H1 (cell line): ENCODE data around the gene R3HDML. TPM values are rescaled to one million over a fixed set of nuclear protein-coding genes. Genes with fewer than 3 reads are reported as not detected.
"Not testable (repeated sequence)": the region's sequence is repeated elsewhere in the genome, so short reads cannot be mapped to it uniquely, and the experiment has no call there.

Experiments
- CTCF ChIA-PET: fragments of 300-600 bp; sonication (Branson Sonifier 250); formaldehyde crosslinking; loops from one replicate; lab custom pipeline; 2021; ENCODE audit not compliant: partially characterized antibody; lab: Charles Lee
- POLR2A ChIA-PET: fragments of 300-600 bp; sonication (Branson Sonifier 250); formaldehyde crosslinking; loops from one replicate; lab custom pipeline; 2021; ENCODE audit warnings: inconsistent platforms; ENCODE audit not compliant: partially characterized antibody; lab: Charles Lee
- DNase-seq, 2 experiments: peaks; one replicate each; pipeline versions ENCODE4 v3.0.0 to v3.0.0-alpha.2; 2010 to 2022; ENCODE audit warnings: low spot score in 2 of 2, low read depth in 1 of 2, mixed read lengths in 1 of 2
- FAIRE-seq: peaks from 2 replicates; lab custom pipeline; 2011; peaks lifted over from hg19 to GRCh38; lab: Jason Lieb, UNC
- H2AFZ ChIP-seq: 2 replicates; pipeline ENCODE4 v1.8.1; 2012; ENCODE audit warnings: low read length, inconsistent platforms
- H2AK5ac ChIP-seq: 2 replicates; pipeline ENCODE4 v1.6.1; 2013; ENCODE audit warnings: low read depth, low read length
- H2BK120ac ChIP-seq: replicated peaks from 2 replicates; pipeline ENCODE3; 2013; ENCODE audit warnings: low read depth, low read length, inconsistent platforms
- H2BK12ac ChIP-seq: 2 replicates; pipeline ENCODE4 v1.6.1; 2013; ENCODE audit warnings: low read depth, low read length
- H2BK15ac ChIP-seq: 2 replicates; pipeline ENCODE4 v1.6.1; 2013; ENCODE audit warnings: low read length
- H2BK20ac ChIP-seq: 2 replicates; pipeline ENCODE4 v1.6.1; 2013; ENCODE audit warnings: low read length
- H2BK5ac ChIP-seq: 2 replicates; pipeline ENCODE4 v1.6.1; 2013; ENCODE audit warnings: low read depth, low read length
- H3K14ac ChIP-seq: 2 replicates; pipeline ENCODE4 v1.6.1; 2013; ENCODE audit warnings: inconsistent platforms; ENCODE audit not compliant: insufficient read length
- H3K18ac ChIP-seq: 2 replicates; pipeline ENCODE4 v1.6.1; 2013; ENCODE audit warnings: low read length; ENCODE audit errors: extremely low read depth
- H3K23ac ChIP-seq: 2 replicates; pipeline ENCODE4 v1.6.1; 2013; ENCODE audit warnings: inconsistent platforms; ENCODE audit not compliant: insufficient read length
- H3K23me2 ChIP-seq: 2 replicates; pipeline ENCODE4 v1.6.1; 2013; ENCODE audit warnings: low read depth, low read length
- H3K27ac ChIP-seq: 2 replicates; pipeline ENCODE4 v1.6.1; 2011; ENCODE audit warnings: low read depth, low read length, inconsistent platforms
- H3K27me3 ChIP-seq, 4 experiments: replicated peaks in 1 of 4; 1 replicate in 1 of 4; 2 replicates in 3 of 4; pipeline versions ENCODE4 v1.6.1 to v1.8.1; 2011 to 2013; ENCODE audit warnings: low read length in 3 of 4, mild to moderate bottlenecking in 3 of 4, inconsistent platforms in 2 of 4, mixed read lengths in 2 of 4, moderate library complexity in 1 of 4; ENCODE audit not compliant: control insufficient read depth in 3 of 4, insufficient read depth in 3 of 4; ENCODE audit errors: extremely low read depth in 1 of 4
- H3K36me3 ChIP-seq, 4 experiments: 2 replicates each; pipeline versions ENCODE4 v1.6.1 to v1.8.1; 2011 to 2013; ENCODE audit warnings: mild to moderate bottlenecking in 4 of 4, low read length in 3 of 4, moderate library complexity in 2 of 4, control low read depth in 1 of 4, inconsistent platforms in 1 of 4; ENCODE audit not compliant: insufficient read depth in 4 of 4, control insufficient read depth in 2 of 4
- H3K4ac ChIP-seq: replicated peaks from 2 replicates; pipeline ENCODE3; 2013; ENCODE audit warnings: low read length, low read depth, mixed read lengths, inconsistent platforms; ENCODE audit not compliant: insufficient read length
- H3K4me1 ChIP-seq, 4 experiments: replicated peaks in 1 of 4; 1 replicate in 1 of 4; 2 replicates in 3 of 4; pipeline versions ENCODE4 v1.6.1 to v1.8.1; 2011 to 2013; ENCODE audit warnings: low read length in 3 of 4, inconsistent platforms in 2 of 4, mixed read lengths in 1 of 4; ENCODE audit not compliant: insufficient read depth in 4 of 4, control insufficient read depth in 3 of 4
- H3K4me2 ChIP-seq, 2 experiments: 2 replicates each; pipeline versions ENCODE4 v1.6.1 to v1.8.1; 2011 to 2013; ENCODE audit warnings: low read depth in 2 of 2, low read length in 2 of 2, control low read depth in 1 of 2, inconsistent platforms in 1 of 2, mild to moderate bottlenecking in 1 of 2; ENCODE audit not compliant: insufficient read depth in 1 of 2
- H3K4me3 ChIP-seq, 4 experiments: fragments of 200-600, 300-600 bp in 1 of 4; sonication (generic), shearing (Covaris generic), sonication (Bioruptor Twin) in 1 of 4; 2 replicates each; pipeline versions ENCODE4 v1.5.1 to v1.8.1; 2011 to 2016; ENCODE audit warnings: low read length in 4 of 4, low read depth in 3 of 4, control low read depth in 2 of 4, inconsistent platforms in 2 of 4, mild to moderate bottlenecking in 2 of 4, mixed read lengths in 1 of 4, moderate library complexity in 1 of 4; ENCODE audit not compliant: insufficient read depth in 2 of 4; ENCODE audit errors: extremely low read depth in 1 of 4
- H3K56ac ChIP-seq: replicated peaks from 2 replicates; pipeline ENCODE3; 2013; ENCODE audit warnings: low read depth, mild to moderate bottlenecking, mixed read lengths, low read length, inconsistent platforms; ENCODE audit not compliant: insufficient read length
- H3K79me1 ChIP-seq: 2 replicates; pipeline ENCODE4 v1.6.1; 2013; ENCODE audit warnings: low read depth, low read length, control low read depth
- H3K79me2 ChIP-seq, 2 experiments: 2 replicates each; pipeline versions ENCODE4 v1.6.1 to v1.8.1; 2012 to 2013; ENCODE audit warnings: low read length in 2 of 2, mild to moderate bottlenecking in 2 of 2, inconsistent platforms in 1 of 2; ENCODE audit not compliant: insufficient read depth in 2 of 2, control insufficient read depth in 1 of 2
- H3K9ac ChIP-seq, 4 experiments: replicated peaks in 1 of 4; 1 replicate in 1 of 4; 2 replicates in 3 of 4; pipeline versions ENCODE4 v1.6.1 to v1.8.1; 2011 to 2013; ENCODE audit warnings: low read depth in 3 of 4, low read length in 3 of 4, control low read depth in 2 of 4, mild to moderate bottlenecking in 2 of 4, moderate library complexity in 2 of 4, inconsistent platforms in 1 of 4; ENCODE audit errors: extremely low read depth in 1 of 4
- H3K9me3 ChIP-seq, 2 experiments: 2 replicates each; pipeline versions ENCODE4 v1.6.1 to v1.8.1; 2012 to 2013; ENCODE audit warnings: mild to moderate bottlenecking in 2 of 2, moderate library complexity in 2 of 2, control low read depth in 1 of 2, inconsistent platforms in 1 of 2, low read depth in 1 of 2, low read length in 1 of 2, mixed read lengths in 1 of 2; ENCODE audit not compliant: insufficient read depth in 2 of 2
- H4K20me1 ChIP-seq, 2 experiments: replicated peaks in 1 of 2; 2 replicates each; pipeline versions ENCODE3 to v1.8.1; 2011 to 2013; ENCODE audit warnings: inconsistent platforms in 2 of 2, low read length in 2 of 2, mild to moderate bottlenecking in 1 of 2; ENCODE audit not compliant: insufficient read depth in 2 of 2, control insufficient read depth in 1 of 2
- H4K5ac ChIP-seq: 2 replicates; pipeline ENCODE4 v1.6.1; 2013; ENCODE audit warnings: low read length, low read depth, mixed read lengths, inconsistent platforms; ENCODE audit not compliant: insufficient read length
- H4K8ac ChIP-seq: 2 replicates; pipeline ENCODE4 v1.8.0; 2013; ENCODE audit warnings: mild to moderate bottlenecking, moderate library complexity, low read length, inconsistent platforms; ENCODE audit not compliant: insufficient read depth; ENCODE audit errors: extremely low read depth
- H4K91ac ChIP-seq: replicated peaks from 2 replicates; pipeline ENCODE3; 2013; ENCODE audit warnings: low read length, mixed read lengths, inconsistent platforms; ENCODE audit not compliant: insufficient read length
- KDM1A ChIP-seq: fragments of 200-600, 300-600 bp; sonication (generic); IDR thresholded peaks from 2 replicates; pipeline ENCODE4 v1.7.1; 2016; ENCODE audit warnings: mild to moderate bottlenecking, low read length, borderline replicate concordance
- MAFK ChIP-seq: IDR thresholded peaks from 2 replicates; pipeline ENCODE4 v1.6.1; 2012; ENCODE audit warnings: low read depth, mild to moderate bottlenecking, improper control_type of control experiment, low read length
- WGBS, 2 experiments: shearing (Covaris generic) in 1 of 2; methylation state at CpG; one replicate each; pipeline versions ENCODE4 v1.1.6 to v1.1.7; 2013 to 2015; ENCODE audit warnings: low lambda C conversion rate in 2 of 2, mixed read lengths in 2 of 2, inconsistent platforms in 1 of 2, low coverage in 1 of 2, missing lambda C conversion rate in 1 of 2; ENCODE audit not compliant: insufficient replicate concordance in 2 of 2, insufficient coverage in 1 of 2, insufficient read length in 1 of 2; ENCODE audit errors: extremely low coverage in 1 of 2, missing lambda C conversion rate in 1 of 2; 5-methylcytosine and 5-hydroxymethylcytosine counted together
- polyA plus RNA-seq, 7 experiments: library from polyadenylated mRNA; depleted of rRNA in 3 of 7; stranded (reverse) in 5 of 7; unstranded in 2 of 7; fragments of >200 nt in 5 of 7; fragments of 200-250 nt in 2 of 7; gene quantifications; 1 replicate in 5 of 7; 2 replicates in 1 of 7; 4 replicates in 1 of 7; pipeline versions ENCODE4 v1.2.1 to v1.2.3, GENCODE V29; 2011 to 2013; ENCODE audit warnings: missing spikeins in 2 of 7, mixed read lengths in 2 of 7
- total RNA-seq: library from RNA; stranded (reverse); fragmentation: NEBNext Ultra II Directional; extraction: Animal tissue kit (Norgen Biotek cat#: 25700); gene quantifications from 2 replicates; pipeline ENCODE4 v1.2.1, GENCODE V29; 2021
- TF ChIP-seq, protein P1 (sequence below): IDR thresholded peaks from 2 replicates; pipeline ENCODE4 v1.6.1; 2012; ENCODE audit warnings: inconsistent platforms

The R3HDML gene
- total and polyA plus RNA-seq, 2 of the 8 experiments (the other 6 are each of a cell fraction or from before 2014, with no cell fraction given): not detected

DNA sequence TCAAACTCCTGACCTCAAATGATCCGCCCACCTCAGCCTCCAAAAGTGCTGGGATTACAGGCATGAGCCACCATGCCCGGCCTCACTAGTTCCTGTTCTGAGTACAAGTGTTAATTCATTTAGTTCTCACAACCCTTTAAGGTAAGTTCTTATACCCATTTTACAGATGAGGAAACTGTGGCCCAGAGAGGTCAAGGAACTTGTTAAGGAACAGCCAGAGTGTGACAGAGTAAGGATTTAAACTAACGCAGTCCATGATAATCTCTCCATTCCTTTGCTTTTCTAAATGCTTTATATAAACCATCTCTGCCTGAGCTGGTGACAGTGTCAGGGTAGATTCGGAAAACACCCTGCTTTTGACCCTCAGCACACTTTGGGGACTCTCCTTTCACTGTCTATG is 39.1 kb upstream of the R3HDML start (continued):
- TF ChIP-seq, protein P1, sequence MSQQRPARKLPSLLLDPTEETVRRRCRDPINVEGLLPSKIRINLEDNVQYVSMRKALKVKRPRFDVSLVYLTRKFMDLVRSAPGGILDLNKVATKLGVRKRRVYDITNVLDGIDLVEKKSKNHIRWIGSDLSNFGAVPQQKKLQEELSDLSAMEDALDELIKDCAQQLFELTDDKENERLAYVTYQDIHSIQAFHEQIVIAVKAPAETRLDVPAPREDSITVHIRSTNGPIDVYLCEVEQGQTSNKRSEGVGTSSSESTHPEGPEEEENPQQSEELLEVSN: no peak
- TF ChIP-seq MAFK: no peak
- no peak for TF ChIP-seq KDM1A

DNA sequence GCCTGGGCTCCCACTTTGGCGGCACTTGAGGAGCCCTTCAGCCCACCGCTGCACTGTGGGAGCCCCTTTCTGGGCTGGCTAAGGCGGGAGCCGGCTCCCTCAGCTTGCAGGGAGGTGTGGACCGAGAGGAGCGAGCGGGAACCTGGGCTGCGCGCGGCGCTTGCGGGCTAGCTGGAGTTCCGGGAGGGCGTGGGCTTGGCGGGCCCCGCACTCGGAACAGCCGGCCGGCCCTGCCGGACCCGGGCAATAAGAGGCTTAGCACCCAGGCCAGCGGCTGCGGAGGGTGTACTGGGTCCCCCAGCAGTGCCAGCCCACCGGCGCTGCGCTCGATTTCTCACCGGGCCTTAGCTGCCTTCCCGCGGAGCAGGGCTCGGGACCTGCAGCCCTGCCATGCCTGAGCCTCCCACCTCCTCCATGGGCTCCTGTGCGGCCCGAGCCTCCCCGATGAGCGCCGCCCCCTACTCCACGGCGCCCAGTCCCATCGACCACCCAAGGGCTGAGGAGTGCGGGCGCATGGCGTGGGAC is 37.8 kb upstream of the R3HDML start:
- H2AFZ ChIP-seq, H3K4me1 ChIP-seq, H4K20me1 ChIP-seq, DNase-seq, H3K27ac ChIP-seq, H3K9me3 ChIP-seq, H4K91ac ChIP-seq, H3K27me3 ChIP-seq, H3K23me2 ChIP-seq, H3K14ac ChIP-seq, H3K4me2 ChIP-seq, H2BK120ac ChIP-seq, H3K56ac ChIP-seq, H3K4ac ChIP-seq, H2BK15ac ChIP-seq, H3K4me3 ChIP-seq, FAIRE-seq, H3K79me1 ChIP-seq, H3K79me2 ChIP-seq, H3K9ac ChIP-seq, H2BK12ac ChIP-seq, H2AK5ac ChIP-seq, H4K8ac ChIP-seq, H2BK5ac ChIP-seq, H3K18ac ChIP-seq, H2BK20ac ChIP-seq, H4K5ac ChIP-seq, H3K36me3 ChIP-seq, H3K23ac ChIP-seq: not testable (repeated sequence)
- POLR2A ChIA-PET: interaction anchor here (0.7 kb wide), 1 partner anchor 10 kb away, joined by 3 read pairs; no protein-coding TSS in a partner anchor
- 95% methylated on average over 27 of the region's 42 CpGs; no CpG with 5 or more reads in 1 of the 2 experiments for WGBS, 2 experiments
- CTCF ChIA-PET: interaction anchor here (1.1 to 2.4 kb wide), 4 partner anchors 12 to 76 kb away, joined by 3 to 22 read pairs (median 5); partner anchors contain the start of gene FITM2
